Fibroblast of lung (primary cell): ENCODE measurements around the gene ATP5F1D.

Experiments used
- CTCF ChIP-seq, 2 donors: IDR thresholded peaks in 1 of 2; conservative IDR thresholded peaks in 1 of 2; 1 replicate in 1 of 2; 2 replicates in 1 of 2; pipeline ENCODE4 v1.5.1; 2011 to 2012; ENCODE audit warnings: low read length in 2 of 2, control low read depth in 1 of 2, inconsistent platforms in 1 of 2, low read depth in 1 of 2, mild to moderate bottlenecking in 1 of 2
- EZH2 ChIP-seq: IDR thresholded peaks from 2 replicates; pipeline ENCODE4 v1.5.1; 2012; ENCODE audit warnings: low read length, control low read depth, mild to moderate bottlenecking; ENCODE audit errors: missing control alignments

- TF ChIP-seq CTCF (conservative IDR thresholded peaks at IDR 0.05 in 1 of 2, IDR thresholded peaks at IDR 0.05 in 1 of 2; ENCODE audit: low read depth in 1 of 2, low read length in 2 of 2) (no peak), EZH2 (no peak)
These were observed 34.6 kb upstream of the ATP5F1D start for GRCh38 chr19:1206864-1207450.
